ENCODE measurements around the gene ZNF614.
"Not testable (repeated sequence)": the region's sequence is repeated elsewhere in the genome, so short reads cannot be mapped to it uniquely, and the experiment has no call there.

The ZNF614 gene

DNA sequence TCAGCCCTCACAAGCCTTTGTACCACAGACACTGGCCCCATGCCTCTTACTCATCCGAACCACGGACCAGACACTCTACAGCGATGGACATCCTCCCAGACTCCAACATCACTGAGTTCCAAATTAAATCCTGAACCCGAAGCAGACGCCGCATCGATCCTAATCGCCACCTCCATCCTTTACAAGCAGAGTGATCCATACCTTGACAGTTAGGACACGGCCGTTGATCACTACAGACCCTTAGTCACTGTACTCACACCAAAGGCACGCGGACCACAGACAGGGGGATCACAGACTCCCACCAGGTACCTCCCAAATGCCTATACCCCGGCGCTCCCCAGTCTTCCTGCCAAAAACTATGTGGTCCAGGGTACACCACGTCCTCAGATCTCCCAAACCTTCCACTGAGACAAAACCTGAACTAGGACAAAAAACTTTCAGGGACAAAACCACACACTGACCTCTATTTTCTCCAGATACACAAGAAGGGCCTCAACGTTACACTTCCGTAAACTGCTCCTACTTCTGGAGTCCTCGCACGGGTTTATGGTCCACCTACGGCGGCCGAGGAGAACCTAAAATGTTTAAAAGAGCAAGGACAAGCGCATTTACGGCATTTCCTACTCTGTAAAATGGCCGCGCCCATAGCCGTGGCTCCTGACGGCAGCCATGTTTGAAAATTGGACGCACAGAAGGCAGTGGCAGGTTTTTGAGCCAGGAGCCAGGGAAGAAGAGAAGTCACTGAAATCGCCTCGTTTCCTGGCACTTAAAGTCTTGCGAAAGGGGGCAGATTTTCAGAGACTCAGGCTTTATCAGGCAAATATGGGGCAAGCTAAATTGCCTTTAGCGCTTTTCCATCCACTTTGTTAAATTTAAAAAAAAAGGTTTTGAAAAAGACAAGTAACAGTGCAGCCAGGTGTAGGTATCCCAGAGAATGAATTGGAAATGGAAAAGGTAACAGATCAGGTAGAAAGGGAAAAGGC, 41.6 kb downstream of the ZNF614 start, which contains the start of gene ZNF350:
Gene ZNF350 (minus strand): TSS at position 532 of the 983 bp plus-strand sequence. CDS start 12,480 bp downstream, outside the sequence.
- peak; percentile 95 for DNase-seq

DNA sequence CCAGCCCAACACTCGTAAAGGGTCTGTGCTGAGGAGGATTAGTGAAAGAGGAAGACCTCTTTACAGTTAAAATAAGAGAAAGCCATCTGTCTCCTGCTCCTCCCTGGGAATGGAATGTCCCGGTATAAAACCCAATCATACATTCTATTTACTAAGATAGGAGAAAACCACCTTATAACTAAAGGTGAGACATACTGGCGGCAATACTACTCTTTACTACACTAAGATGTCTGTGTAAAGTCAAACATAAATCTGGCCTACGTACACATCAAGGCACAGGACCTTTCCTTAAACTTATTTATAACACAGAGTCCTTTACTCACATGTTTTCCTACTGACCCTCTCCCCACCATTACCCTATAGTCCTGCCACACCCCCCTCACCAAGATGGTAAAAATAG, 44.8 kb downstream of the ZNF614 start:
- DNase-seq, result no peak

DNA sequence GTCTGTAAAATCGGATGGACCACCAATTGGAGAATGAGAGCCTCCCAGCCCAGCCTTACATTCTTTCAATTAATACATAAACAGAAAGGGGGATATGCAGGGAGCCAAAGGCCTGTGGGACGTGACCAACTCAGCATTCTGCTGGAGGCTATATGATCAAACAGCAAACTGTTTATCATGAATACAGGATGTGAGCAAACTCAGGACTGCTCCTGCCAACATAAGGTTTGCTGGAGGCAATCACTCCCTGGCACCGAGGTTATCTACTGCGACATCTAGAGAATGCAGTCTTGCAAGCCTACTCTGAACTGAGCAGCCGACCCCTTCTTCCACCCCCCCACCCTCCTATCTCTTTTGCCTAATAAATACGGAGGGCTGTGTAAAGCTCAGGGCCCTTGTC, 47.3 kb downstream of the ZNF614 start:
- not testable (repeated sequence) for DNase-seq

DNA sequence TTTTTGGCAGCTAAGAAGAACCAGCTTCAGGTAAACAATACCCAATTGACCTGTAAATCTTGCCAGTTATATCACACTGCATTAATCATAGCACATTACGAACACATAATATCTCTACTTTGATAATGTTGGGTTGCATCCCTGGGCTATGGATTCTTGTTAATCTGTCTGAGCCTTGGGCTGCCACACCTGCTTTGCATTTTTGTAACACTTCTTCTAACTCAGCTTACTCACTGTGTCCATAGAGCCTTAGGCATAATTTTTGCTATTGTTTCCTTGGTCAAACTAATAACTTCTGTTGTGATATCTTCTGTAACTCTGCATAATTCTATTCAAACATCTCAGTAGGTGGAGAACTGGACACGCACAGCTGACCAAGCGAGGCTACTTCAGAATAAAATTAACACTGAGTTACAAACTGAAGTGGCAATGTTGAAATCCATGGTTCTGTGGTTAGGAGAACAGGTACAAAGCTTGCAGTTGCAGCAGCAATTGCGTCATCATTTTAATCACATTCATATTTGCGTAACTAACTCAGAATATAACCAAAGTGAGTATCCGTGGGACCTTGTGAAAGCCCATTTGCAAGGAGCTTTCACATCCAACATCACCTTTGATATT, 48.0 kb downstream of the ZNF614 start:
- no peak for DNase-seq

DNA sequence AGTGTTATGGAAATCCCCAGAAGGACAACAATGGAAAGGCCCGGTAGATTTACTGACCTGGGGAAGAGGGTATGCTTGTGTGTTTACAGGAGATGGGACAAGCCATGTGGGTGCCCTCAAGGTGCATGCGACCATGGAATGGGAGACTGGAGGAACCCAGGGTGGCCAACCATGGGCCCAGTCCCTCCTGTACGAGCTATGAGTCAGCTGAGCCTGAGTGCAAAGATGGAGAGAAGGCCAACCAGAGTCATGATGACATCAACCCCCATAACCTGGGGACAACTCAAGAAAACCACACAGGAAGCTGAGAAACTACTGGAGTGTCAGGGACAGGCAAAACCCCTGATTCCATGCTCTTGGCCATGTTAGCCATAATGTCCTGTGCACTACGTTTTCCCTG, 49.3 kb downstream of the ZNF614 start:
- no peak for DNase-seq

DNA sequence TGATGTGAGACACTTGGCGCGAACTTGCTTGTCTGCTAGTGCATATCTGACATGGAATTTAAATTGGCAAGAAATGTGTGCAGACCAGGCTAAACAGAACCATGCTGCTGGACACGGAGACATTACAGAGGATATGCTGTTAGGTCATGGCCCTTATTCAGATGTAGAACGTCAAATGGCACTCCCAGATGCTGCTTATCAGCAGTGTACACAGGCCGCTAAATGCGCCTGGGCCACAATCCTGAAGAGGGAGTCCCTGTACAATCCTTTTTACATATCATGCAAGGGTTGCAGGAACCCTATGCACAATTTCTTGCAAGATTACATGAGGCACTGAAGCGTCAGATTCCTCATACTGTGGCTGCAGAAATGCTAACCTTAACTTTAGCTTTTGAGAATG, 50.8 kb downstream of the ZNF614 start:
- DNase-seq, result no peak

DNA sequence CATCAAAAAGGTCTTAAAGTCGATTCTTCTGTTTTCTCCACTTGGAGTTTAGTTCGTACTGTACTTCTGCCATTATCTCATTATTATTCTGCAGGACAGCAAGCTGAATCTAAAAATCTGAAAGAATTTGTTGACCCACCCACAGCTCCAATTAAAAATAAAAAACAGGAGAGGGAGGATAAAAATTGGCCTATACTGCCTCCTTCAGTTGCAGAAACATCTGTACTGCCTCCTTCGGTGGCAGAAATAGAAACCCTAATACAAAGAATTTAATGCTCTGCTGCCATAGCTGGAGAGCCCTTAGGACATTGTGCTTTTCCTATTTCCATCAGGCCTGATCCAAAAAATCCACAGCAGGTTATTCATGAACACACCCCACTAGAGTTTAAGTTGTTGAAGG, 51.3 kb downstream of the ZNF614 start:
- DNase-seq, result no peak

DNA sequence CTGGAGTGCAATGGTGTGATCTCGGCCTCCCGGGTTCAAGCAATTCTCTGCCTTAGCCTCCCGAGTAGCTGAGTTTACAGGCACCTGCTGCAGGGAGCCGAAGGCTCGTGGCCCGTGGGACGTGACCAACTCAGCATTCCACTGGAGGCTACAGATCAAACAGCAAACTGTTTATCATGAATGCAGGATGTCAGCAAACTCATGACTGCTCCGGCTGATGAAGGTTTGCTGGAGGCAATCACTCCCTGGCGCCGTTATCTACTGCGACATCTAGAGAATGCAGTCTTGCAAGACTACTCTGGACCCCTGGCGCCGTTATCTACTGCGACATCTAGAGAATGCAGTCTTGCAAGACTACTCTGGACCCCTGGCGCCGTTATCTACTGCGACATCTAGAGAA, 52.4 kb downstream of the ZNF614 start:
- not testable (repeated sequence) for DNase-seq

DNA sequence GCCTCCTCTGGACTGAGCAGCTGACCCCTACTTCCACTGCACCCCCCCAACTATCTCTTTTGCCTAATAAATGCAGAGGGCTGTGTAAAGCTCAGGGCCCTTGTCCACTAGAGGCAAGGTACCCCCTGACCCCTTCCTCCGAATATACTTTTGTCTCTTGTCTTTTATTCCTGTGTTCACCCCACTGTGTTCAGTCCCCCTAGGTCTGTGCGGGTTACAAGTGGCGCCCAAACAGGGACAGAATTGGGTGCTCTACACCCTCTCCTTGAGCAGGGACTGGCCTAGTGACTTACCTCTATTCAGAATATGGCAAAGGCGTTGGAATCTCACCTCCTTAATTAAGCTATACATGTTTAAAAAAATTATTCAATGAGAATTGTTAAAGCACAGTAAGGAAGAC, 56.6 kb downstream of the ZNF614 start:
- DNase-seq, result peak; percentile 33

DNA sequence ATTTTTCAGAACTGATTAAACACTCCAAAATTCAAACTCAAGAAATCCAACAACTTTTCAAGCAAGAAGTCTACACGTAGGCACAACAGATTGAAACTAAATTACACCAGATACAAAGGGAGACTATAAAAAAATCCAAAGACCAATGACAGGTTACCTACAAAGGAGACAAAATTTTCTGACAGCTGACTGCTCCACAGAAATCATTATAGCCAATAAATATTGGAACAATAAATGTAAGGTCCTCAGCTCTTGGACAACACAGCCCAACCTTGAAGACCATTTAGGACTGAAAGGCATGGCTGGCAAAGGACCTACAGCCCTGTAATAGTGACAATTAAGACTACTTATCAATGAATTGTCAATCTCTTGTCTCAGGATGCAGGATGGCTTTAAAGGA, 57.5 kb downstream of the ZNF614 start:
- DNase-seq, result no peak

DNA sequence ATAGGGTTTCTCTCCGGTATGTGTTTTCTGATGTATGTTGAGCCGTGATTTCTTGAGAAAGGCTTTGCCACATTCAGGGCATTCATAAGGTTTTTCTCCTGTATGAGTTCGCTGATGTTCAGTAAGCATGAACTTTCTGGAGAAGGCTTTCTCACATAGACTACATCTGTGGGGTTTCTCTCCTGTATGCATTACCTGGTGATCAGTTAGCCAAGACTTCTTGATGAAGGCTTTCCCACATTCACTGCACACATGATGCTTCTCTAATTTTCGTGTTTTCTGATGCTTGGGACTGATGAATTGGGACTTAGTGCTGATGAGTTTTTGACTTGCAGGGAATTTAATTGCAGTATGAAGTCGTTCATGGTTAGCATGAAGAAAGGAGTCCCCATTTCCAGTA, 62.6 kb downstream of the ZNF614 start:
- DNase-seq, result no peak

All from CD4-positive, alpha-beta T cell treated with Interleukin-21 for 1 hour (primary cell).